HepG2 (cell line): ENCODE measurements around the gene UST. TPM values are rescaled to one million over a fixed set of nuclear protein-coding genes. Genes with fewer than 3 reads are reported as not detected.

ENCODE experiments used
- ATAC-seq: fragments of 200-7000 bp; cut with Tn5 transposase; 3 replicates; pipeline ENCODE4 v1.9.1; 2020; ENCODE audit warnings: mild to moderate bottlenecking, moderate library complexity
- BruUV-seq: library from RNA; stranded (reverse); fragments of 400-500 nt; replicated peaks from 2 replicates; lab custom pipeline; 2021; lab: Mats Ljungman, UMichigan
- CTCF ChIA-PET: fragments of 300-600 bp; formaldehyde crosslinking; extraction: SDS; loops from one replicate; lab custom pipeline; 2021; ENCODE audit warnings: low total read pairs, inconsistent platforms, low intra/inter-chr PET ratio; lab: Yijun Ruan, JAX
- POLR2A ChIA-PET: fragments of 350-600 bp; sonication (Branson Sonifier 250); formaldehyde crosslinking; loops from one replicate; lab custom pipeline; 2020; ENCODE audit warnings: antibody characterized with exemption, inconsistent platforms; lab: Yijun Ruan, JAX
- DNase-seq: peaks from one replicate; pipeline ENCODE4 v3.0.0-alpha.2; 2015; ENCODE audit warnings: low spot score
- FAIRE-seq: peaks from 3 replicates; lab custom pipeline; 2011; peaks lifted over from hg19 to GRCh38; lab: Jason Lieb, UNC
- H2AFZ ChIP-seq: one replicate; pipeline ENCODE4 v1.6.1; 2011; ENCODE audit warnings: low read length, inconsistent platforms
- H3K27ac ChIP-seq: fragments of 300-600 bp; 3 replicates; pipeline ENCODE4 v1.8.0; 2011; ENCODE audit warnings: mixed run types, mild to moderate bottlenecking, mixed read lengths, low read length, inconsistent platforms; ENCODE audit not compliant: insufficient read depth; ENCODE audit errors: extremely low read length
- H3K27me3 ChIP-seq, 2 experiments: fragments of 200-600 bp in 1 of 2; 2 replicates in 1 of 2; 3 replicates in 1 of 2; pipeline versions ENCODE4 v1.6.0 to v1.8.0; 2011; ENCODE audit warnings: low read length in 2 of 2, mild to moderate bottlenecking in 2 of 2, moderate library complexity in 2 of 2, inconsistent platforms in 1 of 2; ENCODE audit not compliant: insufficient read depth in 2 of 2, control insufficient read depth in 1 of 2
- H3K36me3 ChIP-seq, 2 experiments: fragments of 200-600 bp in 1 of 2; replicated peaks in 1 of 2; 2 replicates in 1 of 2; 3 replicates in 1 of 2; pipeline versions ENCODE4 v1.5.1 to v1.8.0; 2011; ENCODE audit warnings: low read length in 2 of 2, inconsistent platforms in 1 of 2; ENCODE audit not compliant: insufficient read depth in 2 of 2, control insufficient read depth in 1 of 2
- H3K4me1 ChIP-seq: 2 replicates; pipeline ENCODE4 v1.5.1; 2012; ENCODE audit warnings: low read length, inconsistent platforms; ENCODE audit not compliant: insufficient read depth
- H3K4me2 ChIP-seq: 2 replicates; pipeline ENCODE4 v1.6.0; 2011; ENCODE audit warnings: low read depth, low read length, inconsistent platforms
- H3K4me3 ChIP-seq, 3 experiments: fragments of 200-600 bp in 1 of 3; sonication (generic), shearing (Covaris generic) in 1 of 3; replicated peaks in 1 of 3; 2 replicates each; pipeline ENCODE4 v1.5.1; 2011 to 2016; ENCODE audit warnings: low read length in 3 of 3, inconsistent platforms in 2 of 3, low read depth in 2 of 3, mild to moderate bottlenecking in 2 of 3, control low read depth in 1 of 3, mixed read lengths in 1 of 3; ENCODE audit not compliant: insufficient read depth in 1 of 3
- H3K79me2 ChIP-seq: one replicate; pipeline ENCODE4 v1.6.1; 2011; ENCODE audit warnings: low read length, inconsistent platforms; ENCODE audit not compliant: insufficient read depth
- H3K9ac ChIP-seq: 2 replicates; pipeline ENCODE4 v1.6.0; 2011; ENCODE audit warnings: mild to moderate bottlenecking, low read depth, low read length, inconsistent platforms; ENCODE audit not compliant: insufficient read depth
- H3K9me3 ChIP-seq: 2 replicates; pipeline ENCODE4 v1.5.1; 2012; ENCODE audit warnings: mild to moderate bottlenecking, low read length
- H4K20me1 ChIP-seq: 2 replicates; pipeline ENCODE4 v1.6.0; 2011; ENCODE audit warnings: inconsistent platforms, mild to moderate bottlenecking, low read length, moderate library complexity; ENCODE audit not compliant: insufficient read depth
- ARNTL ChIP-seq: sonication (generic); formaldehyde crosslinking; IDR thresholded peaks from 2 replicates; pipeline ENCODE4 v1.4.0; 2020; ENCODE audit warnings: mild to moderate bottlenecking, missing genetic modification reagents
- EZH2 ChIP-seq: conservative IDR thresholded peaks from 2 replicates; pipeline ENCODE4 v1.6.1; 2012; ENCODE audit warnings: mild to moderate bottlenecking, low read depth, low read length, moderate library complexity
- FOXA1 ChIP-seq, 2 experiments: fragments of 450-650 bp in 1 of 2; sonication (generic) in 1 of 2; formaldehyde crosslinking in 1 of 2; IDR thresholded peaks; 2 replicates each; pipeline versions ENCODE4 v1.4.0 to v1.6.1; 2016 to 2020; ENCODE audit warnings: missing genetic modification reagents in 1 of 2
- IKZF4 ChIP-seq: sonication (generic); formaldehyde crosslinking; IDR thresholded peaks from 2 replicates; pipeline ENCODE4 v1.5.1; 2020; ENCODE audit warnings: borderline replicate concordance, mild to moderate bottlenecking, low read depth, missing genetic modification reagents; ENCODE audit errors: not compliant biosample characterization
- KAT7 ChIP-seq: IDR thresholded peaks from 2 replicates; pipeline ENCODE4 v1.6.1; 2018; ENCODE audit warnings: borderline replicate concordance, missing compliant biosample characterization
- SIX4 ChIP-seq: sonication (generic); formaldehyde crosslinking; IDR thresholded peaks from 2 replicates; pipeline ENCODE4 v1.4.0; 2020; ENCODE audit warnings: missing genetic modification reagents
- XBP1 ChIP-seq: sonication (generic); formaldehyde crosslinking; IDR thresholded peaks from 2 replicates; pipeline ENCODE4 v1.5.0; 2020; ENCODE audit warnings: missing genetic modification reagents
- ZFP36L2 ChIP-seq: sonication (generic); formaldehyde crosslinking; IDR thresholded peaks from 2 replicates; pipeline ENCODE4 v1.4.0; 2020; ENCODE audit warnings: missing genetic modification reagents
- ZFP90 ChIP-seq: sonication (generic); formaldehyde crosslinking; IDR thresholded peaks from 2 replicates; pipeline ENCODE4 v1.8.0; 2022; ENCODE audit warnings: missing genetic modification reagents, mild to moderate bottlenecking, inconsistent platforms, borderline replicate concordance
- ZMYM4 ChIP-seq: sonication (generic); formaldehyde crosslinking; IDR thresholded peaks from 2 replicates; pipeline ENCODE4 v1.8.1; 2023; ENCODE audit warnings: mild to moderate bottlenecking, missing genetic modification reagents
- ZNF138 ChIP-seq: sonication (generic); formaldehyde crosslinking; IDR thresholded peaks from 2 replicates; pipeline ENCODE4 v1.5.0; 2020; ENCODE audit warnings: mild to moderate bottlenecking, low read depth, missing genetic modification reagents
- ZNF232 ChIP-seq: sonication (generic); formaldehyde crosslinking; IDR thresholded peaks from 2 replicates; pipeline ENCODE4 v1.4.0; 2020; ENCODE audit warnings: missing genetic modification reagents, borderline replicate concordance
- ZNF234 ChIP-seq: sonication (generic); formaldehyde crosslinking; conservative IDR thresholded peaks from 2 replicates; pipeline ENCODE4 v1.5.1; 2020; ENCODE audit warnings: mild to moderate bottlenecking, missing genetic modification reagents
- ZNF292 ChIP-seq: sonication (generic); formaldehyde crosslinking; IDR thresholded peaks from 2 replicates; pipeline ENCODE4 v1.8.1; 2022; ENCODE audit warnings: mild to moderate bottlenecking, low read depth, missing genetic modification reagents, borderline replicate concordance
- ZNF552 ChIP-seq: sonication (generic); formaldehyde crosslinking; IDR thresholded peaks from 2 replicates; pipeline ENCODE4 v1.9.0; 2022; ENCODE audit warnings: missing genetic modification reagents, mild to moderate bottlenecking, borderline replicate concordance
- WGBS: methylation state at CpG from one replicate; pipeline ENCODE4 v1.1.6; 2017; ENCODE audit warnings: low lambda C conversion rate; 5-methylcytosine and 5-hydroxymethylcytosine counted together
- in situ Hi-C: cut with HindIII; loops from 2 replicates; pipeline ENCODE4 v1.10.0; 2017; ENCODE audit warnings: low pct_unique_long_range_greater_than_20kb; ENCODE audit not compliant: extremely low pct_ligation_motif_present
- intact Hi-C: fragments of 100-400 bp; cut with micrococcal nuclease; formaldehyde crosslinking; loops from one replicate; pipeline ENCODE4 v1.10.0; 2022; ENCODE audit not compliant: unreplicated experiment
- polyA plus RNA-seq, 8 experiments: library from polyadenylated mRNA; depleted of rRNA in 3 of 8; stranded (reverse) in 7 of 8; unstranded in 1 of 8; fragments of >200 nt; fragmentation: Illumina TruSeq in 4 of 8; extraction: Trizol in 4 of 8; gene quantifications; 2 replicates each; pipeline versions ENCODE4 v1.2.1 to v1.2.3, GENCODE V29; 2011 to 2016; ENCODE audit warnings: low read depth in 4 of 8, missing spikeins in 1 of 8, mixed read lengths in 1 of 8; ENCODE audit not compliant: insufficient read depth in 1 of 8
- total RNA-seq, 5 experiments: library from RNA; depleted of rRNA; stranded (reverse); fragments of >200 nt; fragmentation: Illumina TruSeq; extraction: Trizol; gene quantifications; 2 replicates each; pipeline ENCODE4 v1.2.3, GENCODE V29; 2016; ENCODE audit warnings: low read depth in 1 of 5
- TF ChIP-seq, protein P1 (sequence below): sonication (generic); formaldehyde crosslinking; IDR thresholded peaks from 2 replicates; pipeline ENCODE4 v1.5.0; 2020; ENCODE audit warnings: missing genetic modification reagents
- TF ChIP-seq, protein P2 (sequence below): sonication (generic); formaldehyde crosslinking; conservative IDR thresholded peaks from 2 replicates; pipeline ENCODE4 v1.8.1; 2023; ENCODE audit warnings: missing genetic modification reagents
- TF ChIP-seq, protein P3 (sequence below): sonication (generic); formaldehyde crosslinking; IDR thresholded peaks from 2 replicates; pipeline ENCODE4 v1.8.0; 2022; ENCODE audit warnings: missing genetic modification reagents, low read depth, mild to moderate bottlenecking, borderline replicate concordance
- TF ChIP-seq, protein P4 (sequence below): sonication (generic); formaldehyde crosslinking; IDR thresholded peaks from 2 replicates; pipeline ENCODE4 v1.9.0; 2021; ENCODE audit warnings: missing genetic modification reagents, mild to moderate bottlenecking, borderline replicate concordance

The UST gene
- total and polyA plus RNA-seq, 2 of the 13 experiments (the other 11 are each of a cell fraction or from before 2014, with no cell fraction given): 0.27 TPM; not detected in 1

DNA sequence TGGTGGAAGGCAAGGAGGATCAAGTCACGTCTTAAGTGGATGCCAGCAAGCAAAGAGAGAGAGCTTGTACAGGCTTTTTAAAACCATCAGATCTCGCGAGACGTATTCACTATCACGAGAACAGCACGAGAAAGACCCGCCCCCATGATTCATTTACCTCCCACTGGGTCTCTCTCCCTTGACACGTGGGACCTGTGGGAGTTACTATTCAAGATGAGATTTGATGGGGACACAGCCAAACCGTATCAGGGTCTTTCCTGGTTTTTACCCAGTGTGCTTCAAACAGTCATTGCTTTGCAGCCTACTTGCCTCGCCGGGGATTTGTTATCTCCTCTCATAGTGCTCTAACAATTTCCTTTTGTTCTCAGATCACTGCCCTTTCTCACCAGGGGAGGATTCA, 108.2 kb downstream of the UST start:
- ATAC-seq (no peak), DNase-seq (no peak), FAIRE-seq (no peak)
- H3K9me3 ChIP-seq: no peaks in the 10 kb centered on the region
- H2AFZ ChIP-seq: no peak overlapping the region
- ChIA-PET POLR2A (no interaction called here), CTCF (no interaction called here)
- 33% methylated on average over 11 of the region's 11 CpGs for WGBS
- no peaks in the 10 kb centered on the region for H3K79me2 ChIP-seq
- H3K27me3 ChIP-seq: peaks cover 4 to 34% of the 10 kb centered on the region in 2 experiments; a peak in 3 of 5 replicates
- in situ Hi-C loops: no loop called here
- H3K36me3 ChIP-seq: no peaks in the 10 kb centered on the region
- BruUV-seq: no TSS peak
- intact Hi-C loops: no loop called here
- TF ChIP-seq, protein P1, sequence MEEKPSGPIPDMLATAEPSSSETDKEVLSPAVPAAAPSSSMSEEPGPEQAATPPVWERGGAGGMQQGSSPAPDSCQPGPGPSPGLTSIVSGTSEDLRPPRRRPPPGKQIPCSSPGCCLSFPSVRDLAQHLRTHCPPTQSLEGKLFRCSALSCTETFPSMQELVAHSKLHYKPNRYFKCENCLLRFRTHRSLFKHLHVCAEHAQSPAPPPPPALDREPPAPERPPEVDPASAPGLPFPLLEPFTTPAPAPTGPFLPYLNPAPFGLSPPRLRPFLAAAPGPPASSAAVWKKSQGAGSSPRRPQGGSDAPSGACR: no peak
- TF ChIP-seq KAT7 (no peak), ZNF234 (CRISPR knock-in tag) (no peak), ZMYM4 (CRISPR knock-in tag) (no peak), ZNF292 (CRISPR knock-in tag) (no peak), EZH2 (no peak), ZNF138 (CRISPR knock-in tag) (no peak), SIX4 (CRISPR knock-in tag) (no peak), ZNF232 (CRISPR knock-in tag) (no peak), XBP1 (CRISPR knock-in tag) (no peak), ZFP36L2 (CRISPR knock-in tag) (no peak), ZFP90 (CRISPR knock-in tag) (no peak), ZNF552 (no peak), IKZF4 (no peak), ARNTL (no peak), FOXA1 (IDR thresholded peaks at IDR 0.05) (no peak), FOXA1 (CRISPR knock-in tag; IDR thresholded peaks at IDR 0.05) (no peak)
- TF ChIP-seq, protein P2, sequence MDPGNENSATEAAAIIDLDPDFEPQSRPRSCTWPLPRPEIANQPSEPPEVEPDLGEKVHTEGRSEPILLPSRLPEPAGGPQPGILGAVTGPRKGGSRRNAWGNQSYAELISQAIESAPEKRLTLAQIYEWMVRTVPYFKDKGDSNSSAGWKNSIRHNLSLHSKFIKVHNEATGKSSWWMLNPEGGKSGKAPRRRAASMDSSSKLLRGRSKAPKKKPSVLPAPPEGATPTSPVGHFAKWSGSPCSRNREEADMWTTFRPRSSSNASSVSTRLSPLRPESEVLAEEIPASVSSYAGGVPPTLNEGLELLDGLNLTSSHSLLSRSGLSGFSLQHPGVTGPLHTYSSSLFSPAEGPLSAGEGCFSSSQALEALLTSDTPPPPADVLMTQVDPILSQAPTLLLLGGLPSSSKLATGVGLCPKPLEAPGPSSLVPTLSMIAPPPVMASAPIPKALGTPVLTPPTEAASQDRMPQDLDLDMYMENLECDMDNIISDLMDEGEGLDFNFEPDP (CRISPR knock-in tag): no peak
- TF ChIP-seq, protein P3, sequence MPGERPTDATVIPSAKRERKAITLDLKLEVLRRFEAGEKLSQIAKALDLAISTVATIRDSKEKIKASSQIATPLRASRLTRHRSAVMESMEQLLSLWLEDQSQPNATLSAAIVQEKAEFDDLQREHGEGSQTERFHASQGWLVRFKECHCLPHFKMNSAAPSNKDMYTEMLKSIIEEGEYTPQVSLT (CRISPR knock-in tag): no peak
- TF ChIP-seq, protein P4, sequence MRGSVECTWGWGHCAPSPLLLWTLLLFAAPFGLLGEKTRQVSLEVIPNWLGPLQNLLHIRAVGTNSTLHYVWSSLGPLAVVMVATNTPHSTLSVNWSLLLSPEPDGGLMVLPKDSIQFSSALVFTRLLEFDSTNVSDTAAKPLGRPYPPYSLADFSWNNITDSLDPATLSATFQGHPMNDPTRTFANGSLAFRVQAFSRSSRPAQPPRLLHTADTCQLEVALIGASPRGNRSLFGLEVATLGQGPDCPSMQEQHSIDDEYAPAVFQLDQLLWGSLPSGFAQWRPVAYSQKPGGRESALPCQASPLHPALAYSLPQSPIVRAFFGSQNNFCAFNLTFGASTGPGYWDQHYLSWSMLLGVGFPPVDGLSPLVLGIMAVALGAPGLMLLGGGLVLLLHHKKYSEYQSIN (CRISPR knock-in tag): no peak
- H3K4me3 ChIP-seq: no peak overlapping the region
- H3K4me1 ChIP-seq: no peaks in the 10 kb centered on the region
- H3K9ac ChIP-seq: no peak overlapping the region
- H3K27ac ChIP-seq: no peak overlapping the region
- no peaks in the 10 kb centered on the region for H4K20me1 ChIP-seq
- no peak overlapping the region for H3K4me2 ChIP-seq
